ENCODE data around the gene ASXL3. TPM values are rescaled to one million over a fixed set of nuclear protein-coding genes. Genes with fewer than 3 reads are reported as not detected.

The ASXL3 gene
- total and polyA plus RNA-seq, 2 donors (not counting 3 experiments of a cell fraction or from before 2014, with no cell fraction given), result 0.07 to 0.27 TPM

GRCh38 chr18:33665641-33666040, 87.6 kb downstream of the ASXL3 start:
- H3K79me2 ChIP-seq (ENCODE audit: control insufficient read depth, insufficient read depth, low read length), result no peaks in the 10 kb centered on the region
- H3K4me2 ChIP-seq (ENCODE audit: insufficient read depth, low read length), result no peak overlapping the region
- no TSS peak for BruUV-seq (replicated peaks)
- no peaks in the 10 kb centered on the region for H3K4me1 ChIP-seq (ENCODE audit: control insufficient read depth, extremely low read depth, insufficient read depth, low read length)
- no peaks in the 10 kb centered on the region for H3K9me1 ChIP-seq (replicated peaks; ENCODE audit: control insufficient read depth, extremely low read depth, insufficient read depth, low read length)
- H2AFZ ChIP-seq (ENCODE audit: low read depth, low read length), result no peak overlapping the region
- no peaks in the 10 kb centered on the region for H3K9me3 ChIP-seq (replicated peaks; ENCODE audit: control insufficient read depth, insufficient read depth, low read length)
- H4K20me1 ChIP-seq (replicated peaks; ENCODE audit: control insufficient read depth, extremely low read depth, insufficient read depth, low read length), result no peaks in the 10 kb centered on the region
- TF ChIP-seq JUN (IDR thresholded peaks at IDR 0.05; ENCODE audit: borderline replicate concordance, insufficient read depth, insufficient read length, low read depth) (no peak), GATA2 (IDR thresholded peaks at IDR 0.05; ENCODE audit: insufficient read depth, insufficient read length, low read depth, low read length) (no peak), CTCF (IDR thresholded peaks at IDR 0.05; ENCODE audit: extremely low read depth in 1 of 2, insufficient read depth in 1 of 2, low read depth in 1 of 2, low read length in 2 of 2) (no peak), POLR2A (IDR thresholded peaks at IDR 0.05; ENCODE audit: low read depth, low read length) (no peak), FOS (IDR thresholded peaks at IDR 0.05; ENCODE audit: borderline replicate concordance, insufficient read depth, low read length) (no peak), EZH2 (IDR thresholded peaks at IDR 0.05; ENCODE audit: borderline replicate concordance, low read depth, low read length, severe bottlenecking) (no peak), POLR2AphosphoS5 (IDR thresholded peaks at IDR 0.05; ENCODE audit: insufficient read depth, low read depth, low read length) (no peak), MAX (IDR thresholded peaks at IDR 0.05; ENCODE audit: insufficient read depth, insufficient read length) (no peak), MYC (IDR thresholded peaks at IDR 0.05; ENCODE audit: low read depth, low read length) (no peak)
- POLR2A ChIA-PET, result no interaction called here
- no peaks in the 10 kb centered on the region for H3K36me3 ChIP-seq (ENCODE audit: control insufficient read depth in 2 of 2, extremely low read depth in 1 of 2, insufficient read depth in 2 of 2, low read length in 2 of 2)
- intact Hi-C loops (cut with micrococcal nuclease), result loop anchor here (5.0 kb wide), 1 partner anchor 88 kb away; the partner anchor contains the start of gene ASXL3
- no peaks in the 10 kb centered on the region for H3K27me3 ChIP-seq (ENCODE audit: control insufficient read depth in 2 of 2, insufficient read depth in 2 of 2, low read length in 2 of 2)
- FAIRE-seq, result no peak
- dilution Hi-C loops (cut with MboI; ENCODE audit: extremely low pct_ligation_motif_present, low sequenced_read_pairs), result no loop called here
- DNase-seq (ENCODE audit: low read depth, low spot score), result no peak
- no peak overlapping the region for H3K9ac ChIP-seq (replicated peaks; ENCODE audit: extremely low read depth, insufficient read depth, low read length)
- CTCF ChIA-PET, result no interaction called here
- no peak overlapping the region for H3K27ac ChIP-seq (ENCODE audit: insufficient read depth, low read depth, low read length)
- H3K4me3 ChIP-seq (replicated peaks in 1 of 3; ENCODE audit: insufficient read depth in 1 of 3, low read depth in 1 of 3, low read length in 3 of 3), result no peak overlapping the region
